GM18505 (cell line): ENCODE data around the gene MRPS26.
"Not testable (repeated sequence)": the region's sequence is repeated elsewhere in the genome, so short reads cannot be mapped to it uniquely, and the experiment has no call there.

Source experiments
- ATAC-seq: cut with Tn5 transposase; IDR thresholded peaks from one replicate; pipeline ENCODE4 v1.9.1; 2021; ENCODE audit not compliant: unreplicated experiment
- POLR2A ChIP-seq: IDR thresholded peaks from 4 replicates; pipeline ENCODE4 v1.6.1; 2011; ENCODE audit warnings: borderline replicate concordance; ENCODE audit not compliant: insufficient read depth, insufficient read length; ENCODE audit errors: extremely low read depth

Gene MRPS26

GRCh38 chr20:3045816-3046676 is at the start of gene MRPS26:
MRPS26 (plus strand) TSS chr20:3046052; CDS start chr20:3046069, 17 bp downstream.
- peak; percentile 93 for ATAC-seq
- TF ChIP-seq POLR2A, result peak; percentile 76

GRCh38 chr20:2998728-2999127 is 47.1 kb upstream of the MRPS26 start:
- no peak for TF ChIP-seq POLR2A
- ATAC-seq, result no peak

- no peak for TF ChIP-seq POLR2A
- ATAC-seq, result no peak
Observed at GRCh38 chr20:3000852-3001523, 44.9 kb upstream of the MRPS26 start.

- no peak for TF ChIP-seq POLR2A
- ATAC-seq, result no peak
Observed at GRCh38 chr20:3003416-3003815, 42.4 kb upstream of the MRPS26 start.

GRCh38 chr20:3010985-3011723 is 34.7 kb upstream of the MRPS26 start:
- no peak for ATAC-seq
- no peak for TF ChIP-seq POLR2A

GRCh38 chr20:3011752-3012151 is 34.1 kb upstream of the MRPS26 start:
- ATAC-seq, result no peak
- no peak for TF ChIP-seq POLR2A

- ATAC-seq, result no peak
- TF ChIP-seq POLR2A, result no peak
Observed at GRCh38 chr20:3013771-3014170, 32.1 kb upstream of the MRPS26 start.

- no peak for TF ChIP-seq POLR2A
- ATAC-seq, result no peak
Observed at GRCh38 chr20:3014179-3014578, 31.7 kb upstream of the MRPS26 start.

- ATAC-seq, result no peak
- TF ChIP-seq POLR2A, result no peak
Observed at GRCh38 chr20:3014662-3015061, 31.2 kb upstream of the MRPS26 start.

GRCh38 chr20:3015302-3015701 is 30.6 kb upstream of the MRPS26 start:
- ATAC-seq, result not testable (repeated sequence)

GRCh38 chr20:3021327-3021726 is 24.5 kb upstream of the MRPS26 start:
- no peak for ATAC-seq
- TF ChIP-seq POLR2A, result no peak

- ATAC-seq, result no peak
- TF ChIP-seq POLR2A, result no peak
Observed at GRCh38 chr20:3021777-3022176, 24.1 kb upstream of the MRPS26 start.

GRCh38 chr20:3022559-3023490 is 23.0 kb upstream of the MRPS26 start:
- ATAC-seq, result not testable (repeated sequence)

GRCh38 chr20:3027987-3028386 is 17.9 kb upstream of the MRPS26 start:
- TF ChIP-seq POLR2A, result no peak
- ATAC-seq, result no peak
